Activated CD4-positive, alpha-beta T cell treated with anti-CD3 and anti-CD28 coated beads, Interleukin-2, amount 10 ng/mL, durations not matched to agents 24 days and 14 days (primary cell): Measurements from ENCODE around the gene HOXB6. TPM values are rescaled to one million over a fixed set of nuclear protein-coding genes. Genes with fewer than 3 reads are reported as not detected.

Experiments used
- DNase-seq: peaks from one replicate; pipeline ENCODE4 v3.0.0; 2022
- H3K27ac Mint-ChIP-seq: one replicate; pipeline ENCODE4 v1.8.0; 2022; ENCODE audit warnings: mild to moderate bottlenecking, mixed read lengths
- H3K27me3 Mint-ChIP-seq: one replicate; pipeline ENCODE4 v1.8.0; 2022; ENCODE audit warnings: mixed read lengths
- H3K36me3 Mint-ChIP-seq: one replicate; pipeline ENCODE4 v1.8.0; 2022; ENCODE audit warnings: low read depth, mild to moderate bottlenecking, mixed read lengths
- H3K4me1 Mint-ChIP-seq: one replicate; pipeline ENCODE4 v1.8.0; 2021; ENCODE audit warnings: mixed read lengths
- H3K4me3 Mint-ChIP-seq: one replicate; pipeline ENCODE4 v1.8.0; 2022; ENCODE audit warnings: mild to moderate bottlenecking, moderate library complexity, mixed read lengths
- H3K9me3 Mint-ChIP-seq: one replicate; pipeline ENCODE4 v1.8.0; 2021; ENCODE audit warnings: mixed read lengths
- intact Hi-C: fragments of 100-400 bp; cut with micrococcal nuclease; formaldehyde crosslinking; loops from one replicate; pipeline ENCODE4 v1.15.1; 2023
- total RNA-seq: library from RNA; stranded (reverse); gene quantifications from 2 replicates; pipeline ENCODE4 v1.2.3, GENCODE V29; 2022

Gene HOXB6
- total RNA-seq, 1 donor from 2014 or later: 0.33 TPM

GRCh38 chr17:48548523-48549280, 56.1 kb downstream of the HOXB6 start:
- Mint-ChIP-seq H3K27me3 (peaks cover 1% of the 10 kb centered on the region), H3K9me3 (no peaks in the 10 kb centered on the region), H3K4me3 (peak overlapping the region; percentile 82), H3K27ac (peak overlapping the region; percentile 83), H3K36me3 (peaks cover 12% of the 10 kb centered on the region), H3K4me1 (peaks cover 38% of the 10 kb centered on the region)
- intact Hi-C loops: loop anchor here (1.0 kb wide), 1 partner anchor 7 kb away; no protein-coding TSS in a partner anchor
- DNase-seq: no peak

GRCh38 chr17:48547808-48548522, 56.8 kb downstream of the HOXB6 start:
- Mint-ChIP-seq H3K4me1 (peaks cover 38% of the 10 kb centered on the region), H3K9me3 (no peaks in the 10 kb centered on the region), H3K4me3 (peak overlapping the region; percentile 82), H3K27me3 (no peaks in the 10 kb centered on the region), H3K27ac (peak overlapping the region; percentile 83), H3K36me3 (peaks cover 13% of the 10 kb centered on the region)
- intact Hi-C loops: no loop called here
- DNase-seq: peak; percentile 87

DNA sequence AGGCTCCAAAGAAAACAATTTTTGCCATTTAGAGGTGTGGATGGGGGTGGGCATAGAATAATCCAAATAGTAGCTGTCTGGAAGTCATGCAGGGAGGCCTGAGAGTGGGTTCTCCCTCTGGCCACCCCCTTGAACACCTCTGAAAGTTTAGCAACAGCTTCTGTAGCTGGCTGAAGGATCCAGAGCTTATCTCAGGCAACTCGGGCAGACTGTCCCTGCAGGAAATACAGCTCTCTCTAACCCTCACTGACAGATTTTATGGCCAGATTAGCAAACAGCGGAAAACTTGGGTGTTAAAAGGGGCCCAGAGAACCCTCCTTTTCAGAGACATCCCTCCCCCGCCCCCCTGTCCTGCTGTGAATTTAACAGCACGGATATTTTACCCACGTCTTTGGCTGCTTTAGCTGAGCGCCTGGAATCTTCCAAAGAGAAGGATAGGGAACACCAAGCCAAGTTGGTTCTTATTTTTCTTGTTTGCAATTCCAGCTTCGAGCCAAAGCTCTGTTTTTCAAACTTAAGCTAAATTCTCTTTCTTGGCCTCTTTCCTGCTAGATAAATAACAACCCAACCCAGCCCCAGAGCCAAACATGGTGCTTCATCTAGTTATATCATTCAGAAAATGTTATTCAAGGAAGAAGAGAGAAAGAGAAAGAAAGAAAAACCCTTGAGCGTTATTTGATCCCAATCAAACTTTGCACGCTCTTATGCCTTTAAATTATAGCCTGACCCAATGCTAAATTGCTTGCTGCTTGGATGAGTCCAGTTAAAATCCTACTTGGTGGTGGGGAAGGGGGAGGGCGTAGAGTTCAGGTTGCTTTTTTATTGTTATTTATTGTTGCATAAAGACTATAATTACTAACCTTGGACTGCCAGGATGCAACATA, 57.6 kb downstream of the HOXB6 start:
- Mint-ChIP-seq H3K36me3 (peaks cover 19% of the 10 kb centered on the region), H3K27ac (peak overlapping the region; percentile 83), H3K9me3 (no peaks in the 10 kb centered on the region), H3K27me3 (peaks cover 2% of the 10 kb centered on the region), H3K4me3 (peak overlapping the region; percentile 82), H3K4me1 (peaks cover 43% of the 10 kb centered on the region)
- peak; percentile 75 for DNase-seq
- intact Hi-C loops: no loop called here

- intact Hi-C loops: no loop called here
These were observed 58.5 kb downstream of the HOXB6 start for GRCh38 chr17:48546137-48546923.

More at GRCh38 chr17:48546137-48546923, 58.5 kb downstream of the HOXB6 start:
- H3K27ac Mint-ChIP-seq: peak overlapping the region; percentile 83
- H3K27me3 Mint-ChIP-seq: peaks cover 2% of the 10 kb centered on the region
- peak; percentile 66 for DNase-seq
- peak overlapping the region; percentile 82 for H3K4me3 Mint-ChIP-seq
- no peaks in the 10 kb centered on the region for H3K9me3 Mint-ChIP-seq
- peaks cover 17% of the 10 kb centered on the region for H3K36me3 Mint-ChIP-seq
- H3K4me1 Mint-ChIP-seq: peaks cover 43% of the 10 kb centered on the region

Other genes starting within 250 kb of the HOXB6 start
- gene SKAP1, start 174.8 kb downstream of the HOXB6 start, total RNA-seq: 59.3 and 63.1 TPM in 2 replicates
- gene HOXB1, start 74.0 kb downstream of the HOXB6 start, total RNA-seq: not detected in 2 replicates
- 26.0 and 28.1 TPM in 2 replicates for gene HOXB2, start 59.9 kb downstream of the HOXB6 start, total RNA-seq
- gene HOXB4, start 26.6 kb downstream of the HOXB6 start, total RNA-seq: 3.1 and 3.6 TPM in 2 replicates
- 3.6 and 3.7 TPM in 2 replicates for gene HOXB3, start 14.7 kb downstream of the HOXB6 start, total RNA-seq
- gene HOXB5, start 11.2 kb downstream of the HOXB6 start, total RNA-seq: not detected in 2 replicates
- 0.30 and 0.36 TPM in 2 replicates for gene HOXB7, start 6.0 kb upstream of the HOXB6 start, total RNA-seq
- not detected in 2 replicates for gene HOXB8, start 10.3 kb upstream of the HOXB6 start, total RNA-seq
- gene HOXB9, start 21.4 kb upstream of the HOXB6 start, total RNA-seq: 0.21 and 0.30 TPM in 2 replicates
- not detected in 2 replicates for gene PRAC1, start 117.5 kb upstream of the HOXB6 start, total RNA-seq
- not detected in 2 replicates for gene PRAC2, start 118.2 kb upstream of the HOXB6 start, total RNA-seq
- gene HOXB13, start 123.8 kb upstream of the HOXB6 start, total RNA-seq: not detected in 2 replicates
- gene TTLL6, start 212.2 kb upstream of the HOXB6 start, total RNA-seq: not detected in 2 replicates
- gene CALCOCO2, start 226.0 kb upstream of the HOXB6 start, total RNA-seq: 48.1 and 52.8 TPM in 2 replicates